WERI-Rb-1 (cell line): Measurements from ENCODE around the gene RHOU.

Source experiments
- DNase-seq: peaks from one replicate; pipeline ENCODE4 v3.0.0-alpha.2; 2020
- H3K27ac ChIP-seq: fragments of 250-450 bp; sonication (Bioruptor Pico); 2 replicates; pipeline ENCODE4 v1.5.1; 2020; ENCODE audit warnings: mild to moderate bottlenecking, moderate library complexity
- H3K27me3 ChIP-seq: fragments of 250-450 bp; sonication (Bioruptor Pico); 2 replicates; pipeline ENCODE4 v1.5.1; 2021; ENCODE audit warnings: mild to moderate bottlenecking, low read depth, moderate library complexity; ENCODE audit not compliant: insufficient read depth, severe bottlenecking
- H3K36me3 ChIP-seq: fragments of 250-450 bp; sonication (Bioruptor Pico); 2 replicates; pipeline ENCODE4 v1.5.1; 2020; ENCODE audit warnings: mild to moderate bottlenecking, moderate library complexity
- H3K4me3 ChIP-seq: 2 replicates; pipeline ENCODE4 v1.5.1; 2011; ENCODE audit warnings: low read depth, mild to moderate bottlenecking, control low read depth, low read length
- H3K9me3 ChIP-seq: fragments of 250-450 bp; sonication (Bioruptor Pico); 2 replicates; pipeline ENCODE4 v1.5.1; 2021; ENCODE audit warnings: mild to moderate bottlenecking, moderate library complexity; ENCODE audit not compliant: severe bottlenecking
- CTCF ChIP-seq: IDR thresholded peaks from 2 replicates; pipeline ENCODE4 v1.5.1; 2011; ENCODE audit warnings: low read depth, mild to moderate bottlenecking, control low read depth, inconsistent platforms, low read length

The RHOU gene

DNA sequence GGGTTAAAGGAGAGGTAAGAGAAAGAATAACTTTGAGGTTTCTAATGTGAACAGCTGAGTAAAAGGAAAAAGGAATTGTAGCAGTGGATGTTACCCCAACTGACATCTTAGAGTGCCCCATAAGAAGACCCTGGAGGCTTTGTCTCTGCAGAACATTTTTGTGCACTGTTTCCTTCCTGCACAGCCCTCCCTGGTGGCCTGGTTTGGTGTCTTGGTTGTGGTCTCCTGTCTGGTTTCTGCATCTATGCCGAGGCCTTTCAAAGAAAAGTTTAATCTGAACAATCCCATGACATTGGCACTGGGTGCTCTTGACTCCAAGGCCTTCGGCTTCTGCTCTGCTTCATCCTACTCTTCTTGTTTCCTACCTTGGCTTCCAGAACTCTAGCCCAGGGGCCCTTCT is 57.8 kb downstream of the RHOU start:
- H3K4me3 ChIP-seq: no peak overlapping the region
- no peaks in the 10 kb centered on the region for H3K9me3 ChIP-seq
- H3K27ac ChIP-seq: no peak overlapping the region
- TF ChIP-seq CTCF: no peak
- DNase-seq: no peak
- no peaks in the 10 kb centered on the region for H3K27me3 ChIP-seq
- no peaks in the 10 kb centered on the region for H3K36me3 ChIP-seq

DNA sequence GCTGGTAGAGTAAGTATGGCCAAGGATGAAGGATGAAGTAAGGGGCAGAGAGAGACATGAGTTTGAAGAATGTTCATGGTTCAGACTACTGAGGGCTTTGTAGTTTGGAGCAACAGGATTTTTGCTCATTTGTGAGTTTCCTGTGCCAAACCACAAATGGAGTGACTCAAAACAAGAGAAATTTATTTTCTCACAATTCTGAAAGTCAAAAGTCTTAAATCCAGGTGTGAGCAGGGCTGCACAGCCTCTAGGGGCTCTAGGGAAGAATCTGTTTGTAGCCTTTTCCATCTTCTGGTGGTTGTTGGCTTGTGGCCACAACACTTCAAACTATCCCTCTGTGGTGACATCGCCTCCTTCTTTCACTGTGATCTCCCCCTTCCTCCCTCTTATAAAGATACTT is 58.9 kb downstream of the RHOU start:
- TF ChIP-seq CTCF: no peak
- H3K36me3 ChIP-seq: no peaks in the 10 kb centered on the region
- no peaks in the 10 kb centered on the region for H3K27me3 ChIP-seq
- DNase-seq: no peak
- H3K9me3 ChIP-seq: no peaks in the 10 kb centered on the region
- no peak overlapping the region for H3K4me3 ChIP-seq
- no peak overlapping the region for H3K27ac ChIP-seq

DNA sequence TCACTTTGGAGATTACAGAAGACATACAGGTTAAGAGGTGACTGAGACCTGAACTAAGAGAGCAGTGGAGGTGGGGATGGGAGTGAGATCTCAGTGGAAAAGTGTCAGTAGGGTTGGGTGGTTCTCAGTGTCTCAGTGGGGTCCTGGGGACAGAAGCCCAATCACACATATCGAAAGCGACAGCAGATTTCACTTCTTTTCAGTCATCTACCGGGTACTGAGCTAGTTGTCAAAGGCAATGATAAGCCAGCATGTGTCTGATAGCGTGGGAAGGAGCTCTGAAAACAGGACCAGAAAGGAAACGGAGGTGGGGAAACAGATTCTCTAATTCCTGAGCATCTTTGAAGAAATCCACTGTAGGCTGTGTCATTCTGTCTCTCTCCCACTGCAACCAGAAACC is 59.5 kb downstream of the RHOU start:
- H3K27me3 ChIP-seq: no peaks in the 10 kb centered on the region
- no peaks in the 10 kb centered on the region for H3K9me3 ChIP-seq
- no peak overlapping the region for H3K4me3 ChIP-seq
- DNase-seq: no peak
- no peak for TF ChIP-seq CTCF
- no peak overlapping the region for H3K27ac ChIP-seq
- H3K36me3 ChIP-seq: no peaks in the 10 kb centered on the region

GRCh38 chr1:228795596-228795995 is 60.3 kb downstream of the RHOU start:
- no peak for DNase-seq
- Histone ChIP-seq H3K4me3 (no peak overlapping the region), H3K27me3 (no peaks in the 10 kb centered on the region), H3K9me3 (no peaks in the 10 kb centered on the region), H3K36me3 (no peaks in the 10 kb centered on the region), H3K27ac (no peak overlapping the region)
- TF ChIP-seq CTCF: no peak
